GM21737 (cell line): ENCODE results near the gene LPAR6.
"Not testable (repeated sequence)": the region's sequence is repeated elsewhere in the genome, so short reads cannot be mapped to it uniquely, and the experiment has no call there.

Source experiments
- ATAC-seq: cut with Tn5 transposase; IDR thresholded peaks from one replicate; pipeline ENCODE4 v1.9.1; 2021; ENCODE audit warnings: mild to moderate bottlenecking, moderate library complexity; ENCODE audit not compliant: unreplicated experiment

The LPAR6 gene, protein sequence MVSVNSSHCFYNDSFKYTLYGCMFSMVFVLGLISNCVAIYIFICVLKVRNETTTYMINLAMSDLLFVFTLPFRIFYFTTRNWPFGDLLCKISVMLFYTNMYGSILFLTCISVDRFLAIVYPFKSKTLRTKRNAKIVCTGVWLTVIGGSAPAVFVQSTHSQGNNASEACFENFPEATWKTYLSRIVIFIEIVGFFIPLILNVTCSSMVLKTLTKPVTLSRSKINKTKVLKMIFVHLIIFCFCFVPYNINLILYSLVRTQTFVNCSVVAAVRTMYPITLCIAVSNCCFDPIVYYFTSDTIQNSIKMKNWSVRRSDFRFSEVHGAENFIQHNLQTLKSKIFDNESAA

DNA sequence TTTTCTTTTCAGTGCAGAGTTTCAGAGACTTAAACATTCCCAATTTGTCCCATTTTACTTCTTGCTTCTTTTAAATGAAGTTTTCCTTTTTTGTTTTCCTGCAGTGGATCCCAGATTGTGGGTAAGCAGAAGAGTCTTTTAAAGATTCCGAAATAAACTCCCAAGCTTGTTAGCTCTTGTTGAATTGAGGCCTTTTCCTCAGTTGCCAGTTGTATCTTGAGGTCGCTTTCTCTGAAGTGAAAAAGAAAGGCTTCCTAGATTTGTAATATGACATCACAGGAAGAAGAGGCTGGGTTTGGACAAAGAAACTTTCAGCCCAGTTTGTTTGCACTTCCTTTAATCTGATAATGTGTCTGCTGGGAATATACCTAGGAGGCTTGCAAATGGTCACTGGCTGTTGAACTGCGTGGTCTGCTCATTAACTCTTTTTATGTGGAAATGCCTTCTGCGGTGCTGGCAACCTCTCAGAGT lies at the start of gene LPAR6:
TSS of gene LPAR6 (minus strand) at position 233 of the 471 bp plus-strand sequence. CDS start 690 bp downstream, outside the sequence.
- ATAC-seq, result no peak

DNA sequence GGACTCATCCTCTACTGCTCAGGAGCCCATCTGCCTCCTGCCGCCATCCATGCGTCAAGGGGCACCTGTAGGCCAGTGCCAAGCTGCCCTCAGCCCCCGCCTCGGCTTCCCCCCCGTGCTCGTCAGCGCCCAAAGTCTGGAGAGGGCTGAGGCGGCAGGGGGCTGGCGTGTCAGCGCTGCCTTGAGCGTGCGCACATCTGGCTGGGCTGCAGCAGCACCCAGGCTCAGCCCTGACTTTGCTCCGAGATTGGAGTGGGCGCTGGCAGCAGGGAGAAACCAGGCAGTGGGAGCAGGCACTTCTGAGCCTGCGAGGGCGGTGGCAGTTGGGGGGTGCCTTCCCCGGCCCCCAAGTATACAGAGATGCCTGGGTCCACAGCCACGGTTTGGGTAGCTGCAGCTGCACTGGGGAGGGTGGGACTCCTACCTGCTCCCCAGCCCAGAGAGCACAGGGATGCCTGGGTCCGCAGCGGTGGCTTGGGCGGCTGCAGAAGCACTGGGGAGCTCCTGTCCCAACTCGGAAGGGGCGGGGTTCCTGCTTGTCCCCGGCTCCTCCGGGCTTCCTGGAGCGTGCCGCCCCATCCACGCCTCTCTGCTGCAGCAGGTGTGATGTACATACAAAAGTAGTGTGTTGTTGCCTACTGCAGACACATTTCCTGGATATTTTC lies 44.8 kb upstream of the LPAR6 start:
- no peak for ATAC-seq

DNA sequence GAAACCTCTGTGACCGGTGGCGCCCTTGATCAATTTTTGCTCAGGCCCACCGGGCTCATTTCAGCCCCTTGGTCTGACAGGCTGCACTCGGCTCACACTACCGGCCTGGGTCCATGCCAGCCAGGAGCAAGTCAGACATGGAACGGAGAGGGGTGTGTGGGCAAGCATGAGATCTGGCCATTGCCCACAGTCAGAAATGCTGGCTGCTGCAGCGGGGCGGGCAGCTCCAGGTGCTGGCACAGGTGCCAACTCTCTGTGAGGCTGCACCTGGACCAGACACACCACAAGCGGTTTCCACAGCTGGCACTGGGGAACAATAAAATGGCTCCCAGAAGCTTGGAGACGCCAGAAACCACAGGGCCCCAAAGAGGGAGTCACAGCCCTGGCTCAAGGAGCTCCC lies 43.6 kb upstream of the LPAR6 start:
- no peak for ATAC-seq

DNA sequence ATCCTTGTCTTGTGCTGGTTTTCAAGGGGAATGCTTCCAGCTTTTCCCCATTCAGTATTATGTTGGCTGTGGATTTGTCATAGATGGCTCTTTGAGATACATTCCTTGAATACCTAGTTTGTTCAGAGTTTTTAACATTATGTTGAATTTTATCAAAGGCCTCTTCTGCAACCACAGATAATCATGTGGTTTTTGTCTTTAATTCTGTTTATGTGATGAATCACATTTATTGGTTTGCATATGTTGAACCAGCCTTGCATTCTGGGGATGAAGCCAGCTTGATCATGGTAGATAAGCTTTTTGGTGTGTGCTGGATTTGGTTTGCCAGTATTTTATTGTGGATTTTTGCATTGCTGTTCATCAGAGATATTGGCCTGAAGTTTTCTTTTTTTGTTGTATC lies 38.3 kb upstream of the LPAR6 start:
- ATAC-seq, result not testable (repeated sequence)

DNA sequence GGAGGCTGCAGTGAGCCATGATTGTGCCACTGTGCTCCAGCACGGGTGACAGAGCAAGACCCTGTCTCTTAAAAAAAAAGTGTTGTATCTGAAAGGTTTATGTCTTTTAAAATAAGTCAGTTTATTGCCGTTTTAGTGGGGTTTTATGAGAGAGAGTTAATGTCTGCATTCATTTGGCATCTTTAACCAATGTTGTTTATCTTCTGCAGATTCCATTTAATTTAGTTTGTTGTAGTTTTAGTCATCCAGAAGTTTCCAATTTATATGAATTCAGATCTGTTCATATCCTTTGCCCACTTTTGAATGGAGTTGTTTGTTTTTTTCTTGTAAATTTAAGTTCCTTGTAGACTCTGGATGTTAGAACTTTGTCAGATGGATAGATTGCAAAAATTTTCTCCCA lies 36.7 kb upstream of the LPAR6 start:
- ATAC-seq, result no peak

DNA sequence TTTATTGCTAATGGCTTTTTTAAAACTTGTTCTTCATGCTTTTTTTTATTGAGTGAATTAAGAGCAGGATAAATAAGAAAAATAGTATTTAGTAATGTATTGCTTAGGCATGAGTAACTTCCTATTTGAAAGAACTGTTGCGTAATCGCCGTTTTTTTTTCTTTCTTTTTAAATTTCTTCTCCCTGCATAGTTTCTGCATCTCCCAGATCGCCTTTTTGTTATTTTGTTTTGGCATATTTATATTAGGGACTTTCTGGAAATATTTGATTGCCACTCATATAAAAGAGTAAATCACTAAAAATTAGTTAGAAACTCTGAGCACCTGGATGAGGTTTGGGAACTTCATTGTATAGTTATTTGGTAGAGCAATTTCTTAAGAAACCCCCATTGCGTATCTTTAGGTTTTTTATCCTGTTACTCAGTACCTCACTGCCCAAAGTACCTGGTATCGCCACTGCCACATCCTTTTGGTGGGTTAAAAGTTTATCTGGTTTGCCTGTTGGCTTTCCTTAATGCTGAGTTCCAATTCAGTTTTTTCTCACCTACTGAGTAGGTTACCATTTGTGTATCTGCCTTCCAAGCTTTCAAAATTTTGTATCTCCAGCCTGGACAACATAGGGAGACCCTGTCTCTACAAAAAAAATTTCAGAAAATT lies 36.2 kb upstream of the LPAR6 start:
- no peak for ATAC-seq

DNA sequence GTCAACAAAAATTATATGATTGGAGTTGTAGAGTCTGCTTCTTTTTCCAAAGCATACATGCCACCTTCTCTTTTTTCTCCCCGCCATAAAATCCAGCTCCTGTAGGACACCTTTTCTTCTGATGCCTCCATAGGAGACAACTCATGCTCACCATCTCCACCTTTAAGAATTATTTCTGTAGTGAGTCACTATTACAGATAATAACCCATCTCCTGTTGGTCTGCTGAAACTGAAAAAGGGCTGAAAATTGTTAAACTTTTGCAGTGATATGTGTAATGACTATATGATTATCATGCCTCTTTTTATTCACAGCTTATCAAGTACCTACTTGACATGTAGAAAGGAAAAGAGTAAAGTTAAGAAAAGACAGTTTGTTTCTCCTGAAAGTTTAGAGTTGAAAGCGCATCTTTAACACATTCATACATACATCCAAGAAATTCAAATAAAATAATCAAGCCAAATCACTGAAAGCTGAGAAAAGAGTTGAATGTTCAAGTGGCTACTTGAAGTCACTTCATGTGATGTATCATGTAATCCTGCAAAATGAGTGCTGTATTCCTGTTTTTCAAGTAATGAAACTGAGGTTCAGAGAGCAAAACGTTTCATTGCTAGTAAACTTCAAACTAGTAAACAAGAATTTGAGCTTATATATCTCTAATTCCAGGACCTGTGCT lies 35.5 kb upstream of the LPAR6 start:
- no peak for ATAC-seq

DNA sequence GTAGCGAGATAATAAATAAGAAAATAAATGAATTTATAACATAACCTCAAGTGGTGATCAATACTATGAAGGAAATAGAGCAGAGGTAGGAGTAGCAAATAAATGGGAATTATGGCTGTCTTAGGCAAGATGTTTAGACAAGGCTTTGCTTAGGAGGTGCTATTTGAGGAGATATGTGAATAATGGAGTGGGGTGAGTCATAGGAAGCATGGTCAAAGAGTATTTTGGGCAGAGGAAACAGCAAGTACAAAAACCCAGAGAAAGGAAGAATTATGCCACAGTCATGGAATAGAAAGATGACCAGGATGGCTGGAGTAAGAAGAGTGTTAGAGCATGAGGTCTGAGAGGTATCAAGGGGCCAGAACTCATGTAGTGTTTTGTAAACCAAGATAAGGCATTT lies 33.6 kb upstream of the LPAR6 start:
- ATAC-seq, result no peak

DNA sequence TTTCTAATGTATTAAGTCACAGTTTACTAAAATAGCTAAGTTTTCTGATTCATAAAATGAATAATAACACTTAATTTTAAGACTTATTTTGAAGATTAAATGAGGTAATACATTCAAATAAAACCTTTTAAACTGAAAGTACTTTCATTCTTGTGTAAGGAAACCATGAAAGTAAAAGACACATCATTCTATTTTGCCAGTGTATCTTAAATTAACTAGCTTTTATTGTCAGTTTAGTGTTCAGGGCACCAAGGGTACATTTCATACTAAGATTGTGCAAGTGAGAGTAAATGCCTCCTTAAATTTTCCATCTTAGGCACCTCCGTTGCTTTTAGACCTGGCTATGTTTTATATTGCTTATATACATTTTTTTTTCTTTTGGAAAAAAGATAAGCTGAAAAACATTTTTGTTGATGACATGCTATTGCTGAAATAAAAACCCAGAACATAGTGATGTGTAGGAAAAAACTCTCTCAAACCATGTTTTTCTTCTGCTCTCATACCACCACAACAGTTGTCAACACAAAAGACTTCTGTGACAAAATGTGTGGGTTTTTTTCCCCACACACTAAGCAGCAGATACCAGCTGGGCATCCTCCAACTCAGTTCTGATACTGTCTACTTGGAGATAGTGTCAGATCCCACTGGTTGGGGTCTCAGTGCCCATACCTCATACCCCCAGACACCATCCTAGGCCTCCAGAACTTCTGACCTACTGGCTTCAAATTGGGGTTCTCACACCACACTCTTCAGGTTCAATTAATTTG lies 30.7 kb upstream of the LPAR6 start:
- ATAC-seq, result no peak

DNA sequence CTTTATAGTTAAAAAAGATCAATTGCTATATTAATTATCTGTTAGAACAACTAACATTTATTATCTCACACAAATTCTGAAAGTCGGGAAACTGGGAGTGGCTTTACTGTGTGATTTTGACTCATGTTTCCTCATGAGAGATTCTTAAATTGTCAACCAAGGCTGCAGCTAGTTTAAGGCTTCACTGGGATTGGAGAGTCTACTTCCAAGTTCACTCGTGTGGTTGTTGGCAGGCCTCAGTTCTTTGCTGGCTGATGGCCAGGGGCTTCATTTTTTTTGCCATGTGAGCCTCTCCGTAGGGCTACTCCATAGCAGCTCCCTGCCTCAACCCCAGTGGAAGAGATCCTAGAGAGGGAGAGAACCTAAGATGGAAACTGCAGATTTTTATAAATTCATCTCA lies 24.5 kb upstream of the LPAR6 start:
- ATAC-seq, result no peak

DNA sequence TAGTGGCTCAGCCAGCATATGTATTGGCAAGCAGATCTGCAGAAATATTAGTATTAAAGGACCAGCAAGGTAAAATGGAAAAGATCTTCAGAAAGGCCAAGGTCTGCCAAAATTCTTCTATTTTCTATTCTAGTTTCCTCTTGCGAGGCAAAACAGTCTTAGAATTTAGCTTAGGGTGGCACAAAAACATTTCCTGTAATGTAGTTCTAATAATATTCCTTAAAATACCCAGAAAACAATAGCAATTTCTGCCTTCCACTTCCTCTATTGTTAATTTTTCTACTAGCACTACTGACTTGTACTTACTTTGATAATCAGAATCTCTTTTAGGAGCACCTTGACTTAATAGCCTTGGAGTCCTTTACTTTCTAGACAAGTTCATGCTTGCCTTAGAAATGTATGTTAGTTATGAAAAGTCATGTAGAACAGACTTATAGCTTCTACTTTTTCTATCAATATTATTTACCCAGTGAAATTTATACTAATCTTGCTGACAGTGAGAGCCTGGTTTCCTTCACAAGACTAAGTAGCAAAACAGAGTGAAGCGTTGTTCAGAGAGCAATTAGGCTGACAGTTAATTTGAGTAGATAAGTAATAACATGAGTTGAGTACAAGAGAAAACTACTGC lies 23.9 kb upstream of the LPAR6 start:
- ATAC-seq, result no peak

DNA sequence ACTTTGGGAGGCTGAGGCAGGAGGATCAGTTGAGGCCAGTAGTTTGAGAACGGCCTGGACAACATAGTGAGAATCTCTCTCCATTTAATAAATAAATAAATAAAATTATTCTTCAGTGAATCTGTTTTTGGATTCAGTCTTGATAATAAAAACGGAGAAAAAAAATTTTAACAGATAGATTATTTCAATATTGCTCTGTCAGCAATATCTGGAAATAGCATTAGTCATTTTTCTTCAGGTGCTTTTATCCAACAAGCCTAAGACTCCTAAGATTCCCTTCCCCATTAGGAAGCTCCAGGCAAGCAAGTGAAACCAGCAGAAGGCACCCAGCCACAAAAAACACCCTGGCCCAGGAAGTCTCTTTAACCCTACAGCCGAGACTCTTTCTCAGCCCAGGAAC lies 21.3 kb upstream of the LPAR6 start:
- no peak for ATAC-seq

DNA sequence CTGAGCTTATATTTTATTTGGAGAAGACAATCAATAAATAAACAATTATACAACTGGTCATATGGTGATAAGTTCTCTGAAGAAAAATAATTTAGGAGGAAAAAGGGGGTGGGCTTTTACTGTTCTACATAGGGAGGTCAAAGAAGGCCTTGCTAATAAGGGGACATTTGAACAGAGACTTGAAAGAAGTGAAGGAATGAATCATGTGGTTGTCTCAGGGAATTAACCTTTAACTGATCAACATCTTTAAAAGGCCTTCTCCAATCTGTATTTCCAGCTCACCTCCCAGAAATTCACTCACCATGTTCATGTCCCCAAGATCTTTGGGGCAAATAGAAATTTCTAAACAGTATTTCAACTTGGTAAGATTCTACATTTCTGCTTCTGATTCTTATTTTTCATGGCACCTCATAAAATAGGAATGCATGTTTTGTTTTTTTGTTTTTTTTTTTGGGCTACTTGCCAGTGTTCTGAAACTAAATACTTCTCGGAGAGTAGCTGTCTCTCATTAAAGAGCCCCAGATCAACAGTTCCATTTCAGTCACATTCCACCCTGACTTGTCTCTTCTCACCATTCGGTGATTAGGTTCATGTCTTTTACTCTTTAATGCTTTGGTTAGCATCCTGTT lies 19.2 kb upstream of the LPAR6 start:
- ATAC-seq, result no peak

DNA sequence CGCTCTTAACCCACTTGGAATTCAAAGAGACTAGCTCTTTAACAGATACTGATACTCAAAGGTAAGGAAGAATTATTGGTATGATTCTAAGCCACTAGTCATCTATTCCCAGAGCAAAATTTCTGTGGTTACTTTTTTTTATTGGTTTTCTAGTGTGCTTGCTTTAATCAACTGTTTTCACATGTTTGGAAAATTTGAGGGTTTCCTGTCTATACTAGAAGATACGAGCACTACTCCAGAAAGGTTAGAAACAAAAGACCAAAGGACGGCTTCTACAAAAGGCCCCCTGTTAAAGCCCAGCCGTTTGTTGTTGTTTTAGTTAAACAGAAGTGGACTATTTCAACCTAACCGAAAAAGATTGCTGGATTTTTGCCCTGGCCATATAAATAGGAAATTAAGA lies 18.5 kb upstream of the LPAR6 start:
- no peak for ATAC-seq

DNA sequence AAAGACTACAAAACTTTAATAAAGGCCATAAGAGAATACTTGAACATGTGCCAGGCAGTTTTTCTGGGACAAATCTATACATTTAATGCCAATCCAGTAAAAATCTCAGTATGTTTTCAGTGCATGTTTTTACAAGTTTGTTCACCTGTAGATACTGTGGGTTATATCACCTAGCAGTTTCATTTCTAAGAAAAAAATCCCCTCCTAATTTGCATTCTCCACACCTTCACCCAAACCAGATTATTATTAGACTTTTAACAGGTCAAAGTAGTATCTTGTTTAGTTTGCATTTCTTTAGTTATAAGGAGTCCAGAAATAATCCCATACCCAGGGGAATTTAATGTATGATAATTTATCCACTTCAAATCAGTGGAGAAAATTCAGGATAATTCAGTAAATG lies 17.0 kb upstream of the LPAR6 start:
- no peak for ATAC-seq

DNA sequence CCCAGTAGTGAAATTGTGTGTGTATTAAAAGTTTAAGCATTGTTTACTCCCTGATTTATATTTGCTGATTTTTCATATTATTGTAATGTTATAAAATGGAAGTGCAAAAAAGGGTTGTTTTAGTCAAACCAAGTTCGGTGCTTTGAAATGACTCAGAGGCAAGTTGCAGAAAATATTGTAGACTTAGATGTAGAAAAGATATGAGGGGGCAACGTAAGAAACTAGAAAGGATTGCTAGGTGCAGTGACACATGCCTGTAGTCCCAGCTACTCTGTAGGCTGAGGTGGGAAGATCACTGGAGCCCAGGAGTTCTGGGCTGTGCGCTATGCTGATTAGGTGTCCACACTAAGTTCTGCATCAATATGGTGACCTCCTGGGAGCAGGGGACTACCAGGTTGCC lies 16.1 kb upstream of the LPAR6 start:
- ATAC-seq, result no peak

DNA sequence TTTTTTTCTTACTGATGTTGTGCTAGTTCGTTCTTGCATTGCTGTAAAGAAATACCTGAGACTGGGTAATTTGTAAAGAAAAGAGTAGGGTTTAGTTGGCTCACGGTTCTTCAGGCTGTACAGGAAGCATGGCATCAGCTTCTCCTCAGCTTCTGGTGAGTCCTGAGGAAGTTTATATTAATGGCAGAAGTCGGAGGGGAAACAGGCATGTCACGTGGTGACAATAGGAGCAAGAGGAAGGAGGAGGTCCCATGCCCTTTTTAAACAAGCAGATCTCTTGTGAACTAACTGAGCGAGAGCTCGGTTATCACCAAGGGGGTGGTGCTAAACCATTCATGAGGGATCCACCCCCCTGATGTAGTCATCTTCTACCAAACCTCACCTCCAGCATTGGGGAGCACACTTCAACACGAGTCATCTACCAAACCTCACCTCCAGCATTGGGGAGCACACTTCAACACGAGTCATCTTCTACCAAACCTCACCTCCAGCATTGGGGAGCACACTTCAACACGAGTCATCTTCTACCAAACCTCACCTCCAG lies 13.9 kb upstream of the LPAR6 start:
- not testable (repeated sequence) for ATAC-seq

DNA sequence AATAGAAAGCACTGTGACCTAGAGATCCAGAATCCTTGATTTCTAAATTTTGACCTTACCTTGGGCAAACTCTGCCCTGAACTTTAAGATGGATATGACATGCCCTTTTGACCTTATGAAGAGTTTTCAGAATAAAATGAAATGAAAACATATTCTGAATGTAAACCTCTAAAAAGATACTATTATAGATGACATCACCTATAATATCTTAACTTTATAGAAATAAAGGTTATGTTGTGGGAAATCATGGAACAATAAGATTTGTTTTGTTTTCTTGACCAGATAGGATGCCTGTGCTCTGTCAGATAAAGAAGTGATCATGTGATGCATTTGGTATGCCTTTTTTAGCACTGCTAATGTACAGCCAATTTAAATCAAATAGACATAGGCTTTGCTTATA lies 13.1 kb upstream of the LPAR6 start:
- ATAC-seq, result no peak

DNA sequence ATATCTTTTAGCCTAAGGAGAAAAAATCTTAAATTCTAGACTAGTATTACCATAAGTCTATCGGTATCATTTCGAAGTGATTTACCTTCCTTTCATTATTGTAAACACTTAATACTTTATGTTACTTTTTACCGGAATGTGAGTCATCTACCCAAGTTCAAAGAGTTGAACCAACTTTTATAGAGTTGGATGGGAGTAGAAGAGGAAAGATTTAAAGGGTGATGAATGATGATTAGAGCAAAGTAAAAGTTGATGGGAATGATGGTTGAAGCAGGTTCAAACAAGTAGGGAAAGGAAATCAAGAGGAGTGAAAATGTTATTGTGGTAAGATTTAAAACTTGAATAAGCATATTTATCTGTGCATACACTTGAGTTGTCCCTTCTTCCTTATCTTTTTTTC lies 11.3 kb upstream of the LPAR6 start:
- ATAC-seq, result no peak
